IMR-90 (cell line): ENCODE data around the gene SYCE3. TPM values are rescaled to one million over a fixed set of nuclear protein-coding genes. Genes with fewer than 3 reads are reported as not detected.

ENCODE experiments used
- ATAC-seq: fragments of 200-7000 bp; cut with Tn5 transposase; 2 replicates; pipeline ENCODE4 v1.9.1; 2020; ENCODE audit warnings: low read depth, mild to moderate bottlenecking, moderate library complexity
- BruUV-seq: library from RNA; stranded (reverse); fragments of 400-500 nt; replicated peaks from 2 replicates; lab custom pipeline; 2021; lab: Mats Ljungman, UMichigan
- CTCF ChIA-PET: fragments of 300-600 bp; formaldehyde crosslinking; extraction: SDS; loops from one replicate; lab custom pipeline; 2021; ENCODE audit warnings: antibody characterized with exemption; lab: Yijun Ruan, JAX
- POLR2A ChIA-PET: fragments of 300-600 bp; sonication (Branson Sonifier 250); formaldehyde crosslinking; loops from one replicate; lab custom pipeline; 2022; ENCODE audit warnings: antibody characterized with exemption; ENCODE audit not compliant: unreplicated experiment; lab: Charles Lee
- DNase-seq: peaks from one replicate; pipeline ENCODE4 v3.0.0; 2013
- H2AFZ ChIP-seq: replicated peaks from 2 replicates; pipeline ENCODE3; 2013; ENCODE audit warnings: low read length, mild to moderate bottlenecking; ENCODE audit not compliant: poor library complexity
- H2AK5ac ChIP-seq: 2 replicates; pipeline ENCODE4 v1.6.1; 2013; ENCODE audit warnings: low read depth, low read length, inconsistent platforms
- H2AK9ac ChIP-seq: replicated peaks from 2 replicates; pipeline ENCODE3; 2013; ENCODE audit warnings: mild to moderate bottlenecking, low read depth, low read length, moderate library complexity; ENCODE audit not compliant: poor library complexity
- H2BK120ac ChIP-seq: 2 replicates; pipeline ENCODE4 v1.6.1; 2013; ENCODE audit warnings: low read depth, low read length, inconsistent platforms
- H2BK15ac ChIP-seq: 3 replicates; pipeline ENCODE4 v1.6.1; 2013; ENCODE audit warnings: low read depth, low read length, inconsistent platforms
- H2BK20ac ChIP-seq: 2 replicates; pipeline ENCODE4 v1.6.1; 2013; ENCODE audit warnings: low read depth, mild to moderate bottlenecking, inconsistent platforms, low read length, moderate library complexity
- H2BK5ac ChIP-seq: 2 replicates; pipeline ENCODE4 v1.6.1; 2013; ENCODE audit warnings: mild to moderate bottlenecking, low read depth, low read length, inconsistent platforms; ENCODE audit not compliant: poor library complexity, severe bottlenecking
- H3K14ac ChIP-seq: replicated peaks from 2 replicates; pipeline ENCODE4 v1.6.1; 2013; ENCODE audit warnings: low read depth, low read length, inconsistent platforms
- H3K18ac ChIP-seq: 2 replicates; pipeline ENCODE4 v1.6.1; 2013; ENCODE audit warnings: low read depth, low read length, control low read depth
- H3K23ac ChIP-seq: 2 replicates; pipeline ENCODE4 v1.6.1; 2013; ENCODE audit warnings: low read depth, low read length, inconsistent platforms
- H3K27ac ChIP-seq: 2 replicates; pipeline ENCODE4 v1.5.1; 2013; ENCODE audit warnings: mild to moderate bottlenecking, control low read depth, low read length; ENCODE audit not compliant: insufficient read depth
- H3K27me3 ChIP-seq: 2 replicates; pipeline ENCODE4 v1.6.1; 2013; ENCODE audit warnings: low read length; ENCODE audit not compliant: control insufficient read depth, insufficient read depth
- H3K36me3 ChIP-seq: 2 replicates; pipeline ENCODE4 v1.6.1; 2013; ENCODE audit warnings: low read length, mixed read lengths; ENCODE audit not compliant: control insufficient read depth, insufficient read depth
- H3K4ac ChIP-seq: 2 replicates; pipeline ENCODE4 v1.6.1; 2013; ENCODE audit warnings: low read depth, low read length, inconsistent platforms
- H3K4me1 ChIP-seq: 2 replicates; pipeline ENCODE4 v1.6.1; 2013; ENCODE audit warnings: low read length, mixed read lengths; ENCODE audit not compliant: control insufficient read depth, insufficient read depth
- H3K4me2 ChIP-seq: 2 replicates; pipeline ENCODE4 v1.6.1; 2013; ENCODE audit warnings: low read depth, mild to moderate bottlenecking, control low read depth, low read length, moderate library complexity
- H3K4me3 ChIP-seq: 2 replicates; pipeline ENCODE4 v1.5.1; 2013; ENCODE audit warnings: low read depth, mild to moderate bottlenecking, control low read depth, low read length, moderate library complexity; ENCODE audit not compliant: insufficient read depth
- H3K56ac ChIP-seq: 2 replicates; pipeline ENCODE4 v1.6.1; 2013; ENCODE audit warnings: low read length, inconsistent platforms; ENCODE audit not compliant: insufficient read depth; ENCODE audit errors: extremely low read depth
- H3K79me1 ChIP-seq, 2 experiments: 2 replicates each; pipeline ENCODE4 v1.6.1; 2013; ENCODE audit warnings: low read length in 2 of 2, inconsistent platforms in 1 of 2, low read depth in 1 of 2
- H3K9ac ChIP-seq: 2 replicates; pipeline ENCODE4 v1.6.1; 2013; ENCODE audit warnings: low read depth, low read length, control low read depth
- H3K9me1 ChIP-seq: 2 replicates; pipeline ENCODE4 v1.6.1; 2013; ENCODE audit warnings: low read length, inconsistent platforms; ENCODE audit not compliant: insufficient read depth
- H3K9me3 ChIP-seq: 2 replicates; pipeline ENCODE4 v1.6.1; 2013; ENCODE audit warnings: low read length; ENCODE audit not compliant: control insufficient read depth, insufficient read depth
- H4K20me1 ChIP-seq: 2 replicates; pipeline ENCODE4 v1.6.1; 2013; ENCODE audit warnings: low read length, inconsistent platforms; ENCODE audit not compliant: insufficient read depth
- H4K5ac ChIP-seq: 2 replicates; pipeline ENCODE4 v1.6.1; 2013; ENCODE audit warnings: mild to moderate bottlenecking, low read depth, low read length, control low read depth
- H4K8ac ChIP-seq, 2 experiments: 2 replicates each; pipeline ENCODE4 v1.6.1; 2013; ENCODE audit warnings: low read depth in 2 of 2, low read length in 2 of 2, control low read depth in 1 of 2, inconsistent platforms in 1 of 2
- H4K91ac ChIP-seq: 2 replicates; pipeline ENCODE4 v1.6.1; 2013; ENCODE audit warnings: low read depth, low read length, inconsistent platforms; ENCODE audit not compliant: insufficient read depth
- BHLHE40 ChIP-seq: fragments of 150-350 bp; IDR thresholded peaks from 2 replicates; pipeline ENCODE4 v1.6.1; 2016; ENCODE audit warnings: mild to moderate bottlenecking, low read depth, low read length
- RCOR1 ChIP-seq: IDR thresholded peaks from 2 replicates; pipeline ENCODE4 v1.6.1; 2012; ENCODE audit warnings: mild to moderate bottlenecking, low read length, improper control_type of control experiment; ENCODE audit not compliant: insufficient replicate concordance
- WGBS, 2 experiments: methylation state at CpG; one replicate each; pipeline versions ENCODE4 v1.1.5 to v1.1.7; 2013; ENCODE audit warnings: missing lambda C conversion rate in 2 of 2; ENCODE audit not compliant: insufficient read length in 1 of 2; ENCODE audit errors: extremely low coverage in 2 of 2; 5-methylcytosine and 5-hydroxymethylcytosine counted together
- dilution Hi-C: fragments of 300-500 bp; cut with HindIII; formaldehyde crosslinking; loops from one replicate; pipeline ENCODE4 v1.14.3; 2018; ENCODE audit warnings: low sequenced_read_pairs; ENCODE audit not compliant: unreplicated experiment
- in situ Hi-C: fragments of 300-500 bp; cut with MboI; formaldehyde crosslinking; loops from 3 replicates; pipeline ENCODE4 v1.14.3; 2019; ENCODE audit warnings: low sequenced_read_pairs, inconsistent platforms, mixed read lengths
- intact Hi-C: fragments of 100-400 bp; cut with micrococcal nuclease; formaldehyde crosslinking; loops from 2 replicates; pipeline ENCODE4 v1.10.0; 2022
- polyA plus RNA-seq, 3 experiments: library from polyadenylated mRNA; depleted of rRNA; stranded (reverse); fragments of >200 nt; gene quantifications; 2 replicates each; pipeline ENCODE4 v1.2.3, GENCODE V29; 2012; ENCODE audit warnings: low replicate concordance in 1 of 3
- total RNA-seq: library from RNA; depleted of rRNA; stranded (reverse); fragments of >200 nt; gene quantifications from 2 replicates; pipeline ENCODE4 v1.2.3, GENCODE V29; 2012

The SYCE3 gene
- total and polyA plus RNA-seq, 2 of the 4 experiments (the other 2 are of a cell fraction) = not detected

DNA sequence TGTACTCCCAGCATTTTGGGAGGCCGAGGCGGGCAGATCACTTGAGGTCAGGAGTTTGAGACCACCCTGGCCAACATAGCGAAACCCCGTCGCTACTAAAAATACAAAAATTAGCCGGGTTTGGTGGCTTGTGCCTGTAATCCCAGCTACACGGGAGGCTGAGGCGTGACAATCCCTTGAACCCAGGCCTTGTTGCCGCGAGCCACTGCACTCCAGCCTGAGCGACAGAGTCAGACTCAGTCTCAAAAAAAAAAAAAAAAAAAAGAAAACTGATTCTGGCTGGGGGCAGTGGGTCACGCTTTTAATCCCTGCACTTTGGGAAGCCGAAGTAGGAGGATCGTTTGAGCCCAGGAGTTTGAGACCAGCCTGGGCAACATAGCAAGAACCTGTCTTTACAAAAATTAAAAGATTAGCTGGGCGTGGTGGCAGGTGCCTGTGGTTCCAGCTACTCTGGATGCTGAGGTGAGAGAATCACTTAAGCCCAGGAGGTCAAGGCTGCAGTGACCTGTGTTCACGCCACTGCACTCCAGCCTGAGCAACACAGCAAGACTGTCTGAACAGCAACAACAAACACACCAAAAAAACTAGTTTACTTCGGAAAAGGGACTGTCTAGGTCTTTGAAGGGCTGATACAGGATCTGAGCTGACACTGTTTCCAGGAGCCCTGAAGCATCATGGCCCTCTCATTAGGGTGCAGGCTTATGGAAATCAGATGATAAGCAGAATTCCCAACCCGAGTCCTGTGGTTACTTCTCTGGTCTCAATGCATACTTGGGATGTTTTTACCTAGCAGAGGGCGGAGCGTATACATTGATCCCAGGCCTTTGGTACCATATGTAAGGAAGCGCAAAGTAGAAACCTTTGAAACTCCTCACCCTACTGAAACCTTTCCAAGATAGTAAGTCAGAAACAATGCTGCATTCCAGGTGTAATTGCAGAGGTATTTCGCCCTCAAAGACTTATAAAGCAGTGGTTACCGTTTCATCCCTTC lies 21.7 kb upstream of the SYCE3 start:
- no peak overlapping the region for H3K4ac ChIP-seq
- no peak overlapping the region for H2AK5ac ChIP-seq
- H3K4me1 ChIP-seq = peaks cover 4% of the 10 kb centered on the region; the same call in 1 of the 2 replicates
- H3K56ac ChIP-seq = no peak overlapping the region
- no peak overlapping the region for H4K8ac ChIP-seq
- ChIA-PET CTCF (no interaction called here), POLR2A (no interaction called here)
- no peak overlapping the region for H3K4me2 ChIP-seq
- H4K20me1 ChIP-seq = no peaks in the 10 kb centered on the region; the same call in 1 of the 2 replicates
- ATAC-seq (no peak), DNase-seq (no peak)
- H3K27me3 ChIP-seq = no peaks in the 10 kb centered on the region
- H4K5ac ChIP-seq = no peak overlapping the region
- no TSS peak for BruUV-seq
- no peaks in the 10 kb centered on the region for H3K9me3 ChIP-seq
- H3K79me1 ChIP-seq = peaks cover 18 to 37% of the 10 kb centered on the region in 2 experiments
- H4K91ac ChIP-seq = no peak overlapping the region
- in situ Hi-C loops (no loop called here), dilution Hi-C loops (no loop called here), intact Hi-C loops (loop anchor here (5.0 kb wide), 1 partner anchor 57 kb away; the partner anchor contains the start of gene SCO2)
- no peak overlapping the region for H3K27ac ChIP-seq
- no peak overlapping the region for H2AFZ ChIP-seq
- TF ChIP-seq RCOR1 = no peak
- no peak for TF ChIP-seq BHLHE40
- H3K36me3 ChIP-seq = peaks cover 4% of the 10 kb centered on the region; the same call in 1 of the 2 replicates
- no peak overlapping the region for H3K18ac ChIP-seq
- H2BK20ac ChIP-seq = no peak overlapping the region
- 93% methylated on average over 13 of the region's 23 CpGs; no CpG with 5 or more reads in 1 of the 2 experiments for WGBS, 2 experiments
- no peak overlapping the region for H3K14ac ChIP-seq
- H2BK120ac ChIP-seq = no peak overlapping the region
- H2BK5ac ChIP-seq = no peak overlapping the region
- H3K9ac ChIP-seq = no peak overlapping the region
- H2AK9ac ChIP-seq = no peak overlapping the region
- no peak overlapping the region for H3K23ac ChIP-seq
- H3K4me3 ChIP-seq = no peak overlapping the region
- no peak overlapping the region for H2BK15ac ChIP-seq
- peaks cover 20% of the 10 kb centered on the region for H3K9me1 ChIP-seq
